Measurements from ENCODE around the gene GABBR1.

The GABBR1 gene

GRCh38 chr6:29561606-29562181, 71.3 kb downstream of the GABBR1 start:
- DNase-seq: no peak

- no peak for DNase-seq
Measured at GRCh38 chr6:29561091-29561490, 71.9 kb downstream of the GABBR1 start.

- DNase-seq: no peak
Measured at GRCh38 chr6:29559524-29560287, 73.3 kb downstream of the GABBR1 start, which contains the start of gene UBD. Gene UBD (minus strand): TSS chr6:29559732. CDS start chr6:29559701, 31 bp downstream.

- no peak for DNase-seq
Measured at GRCh38 chr6:29558439-29559079, 74.4 kb downstream of the GABBR1 start.

- no peak for DNase-seq
Measured at GRCh38 chr6:29557320-29557719, 75.7 kb downstream of the GABBR1 start.

GRCh38 chr6:29554764-29555163, 78.2 kb downstream of the GABBR1 start:
- DNase-seq: no peak

GRCh38 chr6:29553268-29554057, 79.5 kb downstream of the GABBR1 start:
- no peak for DNase-seq

- no peak for DNase-seq
Measured at GRCh38 chr6:29552512-29553051, 80.4 kb downstream of the GABBR1 start.

- DNase-seq: no peak
Measured at GRCh38 chr6:29547573-29547972, 85.4 kb downstream of the GABBR1 start.

GRCh38 chr6:29537714-29538403, 95.1 kb downstream of the GABBR1 start:
- DNase-seq: no peak

GRCh38 chr6:29532320-29532951, 100.5 kb downstream of the GABBR1 start:
- no peak for DNase-seq

- no peak for DNase-seq
Measured at GRCh38 chr6:29531668-29532067, 101.3 kb downstream of the GABBR1 start.

- no peak for DNase-seq
Measured at GRCh38 chr6:29530671-29531310, 102.2 kb downstream of the GABBR1 start.

GRCh38 chr6:29529956-29530355, 103.0 kb downstream of the GABBR1 start:
- no peak for DNase-seq

- DNase-seq: no peak
Measured at GRCh38 chr6:29528988-29529560, 103.9 kb downstream of the GABBR1 start.

GRCh38 chr6:29528300-29528931, 104.6 kb downstream of the GABBR1 start:
- DNase-seq: no peak

- DNase-seq: no peak
Measured at GRCh38 chr6:29527564-29527963, 105.4 kb downstream of the GABBR1 start.

GRCh38 chr6:29527126-29527525, 105.9 kb downstream of the GABBR1 start:
- no peak for DNase-seq

- DNase-seq: no peak
Measured at GRCh38 chr6:29525311-29525639, 107.7 kb downstream of the GABBR1 start.

Measured in activated CD4-positive, alpha-beta T cell treated with anti-CD3 and anti-CD28 coated beads for 1 hour (primary cell).